ENCODE data around the gene CDC73. TPM values are rescaled to one million over a fixed set of nuclear protein-coding genes. Genes with fewer than 3 reads are reported as not detected.

Gene CDC73
- total and polyA plus RNA-seq, 9 of the 15 experiments (the other 6 are each of a cell fraction or from before 2014, with no cell fraction given), result 19.0 to 61.7 (median 30.1) TPM

DNA sequence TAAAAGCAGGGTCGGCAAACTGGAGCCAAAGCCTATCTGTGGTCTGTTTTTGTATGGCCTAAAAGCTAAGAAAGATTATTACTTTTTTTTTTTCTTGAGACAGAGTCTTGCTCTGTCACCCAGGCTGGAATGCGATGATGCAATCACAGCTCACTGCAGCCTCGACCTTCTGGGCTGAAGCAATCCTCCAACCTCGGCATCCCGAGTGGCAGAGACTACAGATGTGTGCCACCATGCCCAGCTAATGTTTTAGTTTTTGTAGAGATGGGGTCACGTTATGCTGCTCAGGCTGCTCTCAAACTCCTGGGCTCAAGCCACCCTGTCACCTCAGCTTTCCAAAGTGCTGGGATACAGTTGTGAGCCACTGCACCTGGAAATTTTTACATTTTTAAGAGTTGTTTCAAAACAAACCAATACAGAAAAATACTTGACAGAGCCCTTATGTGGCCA is 10.2 kb upstream of the CDC73 start (continued):
- TF ChIP-seq, protein P1, sequence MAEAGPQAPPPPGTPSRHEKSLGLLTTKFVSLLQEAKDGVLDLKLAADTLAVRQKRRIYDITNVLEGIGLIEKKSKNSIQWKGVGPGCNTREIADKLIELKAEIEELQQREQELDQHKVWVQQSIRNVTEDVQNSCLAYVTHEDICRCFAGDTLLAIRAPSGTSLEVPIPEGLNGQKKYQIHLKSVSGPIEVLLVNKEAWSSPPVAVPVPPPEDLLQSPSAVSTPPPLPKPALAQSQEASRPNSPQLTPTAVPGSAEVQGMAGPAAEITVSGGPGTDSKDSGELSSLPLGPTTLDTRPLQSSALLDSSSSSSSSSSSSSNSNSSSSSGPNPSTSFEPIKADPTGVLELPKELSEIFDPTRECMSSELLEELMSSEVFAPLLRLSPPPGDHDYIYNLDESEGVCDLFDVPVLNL (CRISPR knock-in tag; IDR thresholded peaks at IDR 0.05; ENCODE audit: low read depth), result no peak
- TF ChIP-seq XRCC4 (IDR thresholded peaks at IDR 0.05; ENCODE audit: extremely low read depth, insufficient read depth, insufficient read length), result no peak
- peak; percentile 99 for TF ChIP-seq CEBPG (CRISPR knock-in tag; IDR thresholded peaks at IDR 0.05)
- TF ChIP-seq CEBPG (tag; conservative IDR thresholded peaks at IDR 0.05 in 1 of 2, IDR thresholded peaks at IDR 0.05 in 1 of 2), result peak; percentile 99 to 100
- no peak for TF ChIP-seq PHTF2 (CRISPR knock-in tag; IDR thresholded peaks at IDR 0.05)
- TF ChIP-seq C11orf30 (IDR thresholded peaks at IDR 0.05; ENCODE audit: low read depth), result no peak
- TF ChIP-seq, protein P2, sequence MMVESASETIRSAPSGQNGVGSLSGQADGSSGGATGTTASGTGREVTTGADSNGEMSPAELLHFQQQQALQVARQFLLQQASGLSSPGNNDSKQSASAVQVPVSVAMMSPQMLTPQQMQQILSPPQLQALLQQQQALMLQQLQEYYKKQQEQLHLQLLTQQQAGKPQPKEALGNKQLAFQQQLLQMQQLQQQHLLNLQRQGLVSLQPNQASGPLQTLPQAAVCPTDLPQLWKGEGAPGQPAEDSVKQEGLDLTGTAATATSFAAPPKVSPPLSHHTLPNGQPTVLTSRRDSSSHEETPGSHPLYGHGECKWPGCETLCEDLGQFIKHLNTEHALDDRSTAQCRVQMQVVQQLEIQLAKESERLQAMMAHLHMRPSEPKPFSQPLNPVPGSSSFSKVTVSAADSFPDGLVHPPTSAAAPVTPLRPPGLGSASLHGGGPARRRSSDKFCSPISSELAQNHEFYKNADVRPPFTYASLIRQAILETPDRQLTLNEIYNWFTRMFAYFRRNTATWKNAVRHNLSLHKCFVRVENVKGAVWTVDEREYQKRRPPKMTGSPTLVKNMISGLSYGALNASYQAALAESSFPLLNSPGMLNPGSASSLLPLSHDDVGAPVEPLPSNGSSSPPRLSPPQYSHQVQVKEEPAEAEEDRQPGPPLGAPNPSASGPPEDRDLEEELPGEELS (CRISPR knock-in tag; IDR thresholded peaks at IDR 0.05; ENCODE audit: borderline replicate concordance), result no peak
- TF ChIP-seq CREM (IDR thresholded peaks at IDR 0.05; ENCODE audit: low read depth), result peak; percentile 45; the same call in 1 of the 2 replicates
- 0 out of 2 replicates have a peak, but pooled peaks have one; percentile 20 for TF ChIP-seq SMARCC2 (IDR thresholded peaks at IDR 0.05; ENCODE audit: low read depth)
- no peak for TF ChIP-seq YBX1 (IDR thresholded peaks at IDR 0.05)
- no peak for TF ChIP-seq ZNF239 (CRISPR knock-in tag; IDR thresholded peaks at IDR 0.05)
- TF ChIP-seq TEAD1 (CRISPR knock-in tag; IDR thresholded peaks at IDR 0.05), result peak; percentile 95 to 99
- no peak for TF ChIP-seq KAT2B (IDR thresholded peaks at IDR 0.05; ENCODE audit: low read depth, low read length)
- no peak for TF ChIP-seq RBM34 (IDR thresholded peaks at IDR 0.05; ENCODE audit: borderline replicate concordance, insufficient read depth, low read length)
- no peak for TF ChIP-seq ZNF274 (IDR thresholded peaks at IDR 0.05; ENCODE audit: borderline replicate concordance, low read depth, low read length)
- TF ChIP-seq ZNF717 (CRISPR knock-in tag; IDR thresholded peaks at IDR 0.05), result no peak
- no peak for TF ChIP-seq ETV1 (tag; conservative IDR thresholded peaks at IDR 0.05; ENCODE audit: low read depth)
- TF ChIP-seq TSC22D4 (tag; IDR thresholded peaks at IDR 0.05), result no peak
- no peak for TF ChIP-seq ETS2 (tag; IDR thresholded peaks at IDR 0.05; ENCODE audit: borderline replicate concordance, poor library complexity, severe bottlenecking)
- no peak; the same call in 1 of the 2 replicates for TF ChIP-seq CTBP1 (IDR thresholded peaks at IDR 0.05; ENCODE audit: borderline replicate concordance)
- TF ChIP-seq HLTF (IDR thresholded peaks at IDR 0.05), result no peak
- TF ChIP-seq PHF20 (IDR thresholded peaks at IDR 0.05; ENCODE audit: partially characterized antibody), result no peak
- TF ChIP-seq KAT7 (CRISPR knock-in tag; IDR thresholded peaks at IDR 0.05; ENCODE audit: borderline replicate concordance), result no peak
- TF ChIP-seq NFATC3 (IDR thresholded peaks at IDR 0.05), result no peak
- TF ChIP-seq MAZ (CRISPR knock-in tag; conservative IDR thresholded peaks at IDR 0.05 in 1 of 2, IDR thresholded peaks at IDR 0.05 in 1 of 2), result 0 out of 4 replicates have a peak, but pooled peaks of 1 of the 2 experiments have one; percentile 49
- peak; percentile 14; the same call in 1 of the 2 replicates for TF ChIP-seq ZNF175 (CRISPR knock-in tag; IDR thresholded peaks at IDR 0.05; ENCODE audit: low read depth)
- no peak for TF ChIP-seq SRSF3 (IDR thresholded peaks at IDR 0.05; ENCODE audit: insufficient read depth, low read length)
- TF ChIP-seq ZNF436 (CRISPR knock-in tag; IDR thresholded peaks at IDR 0.05), result no peak
- no peak for TF ChIP-seq ZC3H11A (IDR thresholded peaks at IDR 0.05; ENCODE audit: low read depth, low read length)
